B cell (primary cell): Measurements from ENCODE around the gene ZNF93.
A peak's percentile ranks its signal among the peaks of the same experiment; 100 is the strongest.
"Not testable (repeated sequence)": the region's sequence is repeated elsewhere in the genome, so short reads cannot be mapped to it uniquely, and the experiment has no call there.

ENCODE experiments used
- EZH2 ChIP-seq: IDR thresholded peaks from 2 replicates; pipeline ENCODE4 v1.6.1; 2012; ENCODE audit warnings: borderline replicate concordance, low read depth, mild to moderate bottlenecking, moderate library complexity, low read length; ENCODE audit not compliant: insufficient read depth, poor library complexity, severe bottlenecking
- TF ChIP-seq, protein P1 (sequence below): fragments of 200-600 bp; IDR thresholded peaks from one replicate; pipeline ENCODE4 v1.8.0; 2022; ENCODE audit warnings: antibody characterized with exemption, mild to moderate bottlenecking

DNA sequence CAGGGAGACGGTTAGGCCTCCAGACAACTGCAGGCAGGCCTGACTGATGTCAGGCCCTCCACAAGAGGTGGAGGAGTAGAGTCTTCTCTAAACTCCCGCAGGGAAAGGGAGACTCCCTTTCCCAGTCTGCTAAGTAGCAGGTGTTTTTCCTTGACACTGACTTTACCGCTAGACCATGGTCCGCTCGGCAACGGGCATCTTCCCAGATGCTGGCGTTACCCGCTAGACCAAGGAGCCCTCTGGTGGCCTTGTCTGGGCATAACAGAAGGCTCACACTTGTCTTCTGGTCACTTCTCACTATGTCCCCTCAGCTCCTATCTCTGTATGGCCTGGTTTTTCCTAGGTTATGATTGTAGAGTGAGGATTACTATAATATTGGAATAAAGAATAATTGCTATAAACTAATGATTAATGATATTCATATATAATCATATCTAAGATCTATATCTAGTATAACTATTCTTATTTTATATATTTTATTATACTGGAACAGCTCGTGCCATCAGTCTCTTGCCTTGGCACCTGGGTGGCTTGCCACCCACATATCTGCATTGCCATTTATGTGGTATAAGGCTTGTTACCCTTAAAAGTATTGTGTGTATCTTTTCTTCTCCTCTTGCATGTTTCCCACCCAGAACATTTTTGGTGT, 58.5 kb downstream of the ZNF93 start:
- TF ChIP-seq, protein P1, sequence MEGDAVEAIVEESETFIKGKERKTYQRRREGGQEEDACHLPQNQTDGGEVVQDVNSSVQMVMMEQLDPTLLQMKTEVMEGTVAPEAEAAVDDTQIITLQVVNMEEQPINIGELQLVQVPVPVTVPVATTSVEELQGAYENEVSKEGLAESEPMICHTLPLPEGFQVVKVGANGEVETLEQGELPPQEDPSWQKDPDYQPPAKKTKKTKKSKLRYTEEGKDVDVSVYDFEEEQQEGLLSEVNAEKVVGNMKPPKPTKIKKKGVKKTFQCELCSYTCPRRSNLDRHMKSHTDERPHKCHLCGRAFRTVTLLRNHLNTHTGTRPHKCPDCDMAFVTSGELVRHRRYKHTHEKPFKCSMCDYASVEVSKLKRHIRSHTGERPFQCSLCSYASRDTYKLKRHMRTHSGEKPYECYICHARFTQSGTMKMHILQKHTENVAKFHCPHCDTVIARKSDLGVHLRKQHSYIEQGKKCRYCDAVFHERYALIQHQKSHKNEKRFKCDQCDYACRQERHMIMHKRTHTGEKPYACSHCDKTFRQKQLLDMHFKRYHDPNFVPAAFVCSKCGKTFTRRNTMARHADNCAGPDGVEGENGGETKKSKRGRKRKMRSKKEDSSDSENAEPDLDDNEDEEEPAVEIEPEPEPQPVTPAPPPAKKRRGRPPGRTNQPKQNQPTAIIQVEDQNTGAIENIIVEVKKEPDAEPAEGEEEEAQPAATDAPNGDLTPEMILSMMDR, result peak; percentile 89
- not testable (repeated sequence) for TF ChIP-seq EZH2
